H1 (cell line): ENCODE results near the gene STAP2. TPM values are rescaled to one million over a fixed set of nuclear protein-coding genes. Genes with fewer than 3 reads are reported as not detected.
A peak's percentile ranks its signal among the peaks of the same experiment; 100 is the strongest.

Experiments
- CTCF ChIA-PET: fragments of 300-600 bp; sonication (Branson Sonifier 250); formaldehyde crosslinking; loops from one replicate; lab custom pipeline; 2021; ENCODE audit not compliant: partially characterized antibody; lab: Charles Lee
- POLR2A ChIA-PET: fragments of 300-600 bp; sonication (Branson Sonifier 250); formaldehyde crosslinking; loops from one replicate; lab custom pipeline; 2021; ENCODE audit warnings: inconsistent platforms; ENCODE audit not compliant: partially characterized antibody; lab: Charles Lee
- DNase-seq, 2 experiments: peaks; one replicate each; pipeline versions ENCODE4 v3.0.0 to v3.0.0-alpha.2; 2010 to 2022; ENCODE audit warnings: low spot score in 2 of 2, low read depth in 1 of 2, mixed read lengths in 1 of 2
- FAIRE-seq: peaks from 2 replicates; lab custom pipeline; 2011; peaks lifted over from hg19 to GRCh38; lab: Jason Lieb, UNC
- H2AFZ ChIP-seq: 2 replicates; pipeline ENCODE4 v1.8.1; 2012; ENCODE audit warnings: low read length, inconsistent platforms
- H2AK5ac ChIP-seq: 2 replicates; pipeline ENCODE4 v1.6.1; 2013; ENCODE audit warnings: low read depth, low read length
- H2BK120ac ChIP-seq: replicated peaks from 2 replicates; pipeline ENCODE3; 2013; ENCODE audit warnings: low read depth, low read length, inconsistent platforms
- H2BK12ac ChIP-seq: 2 replicates; pipeline ENCODE4 v1.6.1; 2013; ENCODE audit warnings: low read depth, low read length
- H2BK15ac ChIP-seq: 2 replicates; pipeline ENCODE4 v1.6.1; 2013; ENCODE audit warnings: low read length
- H2BK20ac ChIP-seq: 2 replicates; pipeline ENCODE4 v1.6.1; 2013; ENCODE audit warnings: low read length
- H2BK5ac ChIP-seq: 2 replicates; pipeline ENCODE4 v1.6.1; 2013; ENCODE audit warnings: low read depth, low read length
- H3K14ac ChIP-seq: 2 replicates; pipeline ENCODE4 v1.6.1; 2013; ENCODE audit warnings: inconsistent platforms; ENCODE audit not compliant: insufficient read length
- H3K18ac ChIP-seq: 2 replicates; pipeline ENCODE4 v1.6.1; 2013; ENCODE audit warnings: low read length; ENCODE audit errors: extremely low read depth
- H3K23ac ChIP-seq: 2 replicates; pipeline ENCODE4 v1.6.1; 2013; ENCODE audit warnings: inconsistent platforms; ENCODE audit not compliant: insufficient read length
- H3K23me2 ChIP-seq: 2 replicates; pipeline ENCODE4 v1.6.1; 2013; ENCODE audit warnings: low read depth, low read length
- H3K27ac ChIP-seq: 2 replicates; pipeline ENCODE4 v1.6.1; 2011; ENCODE audit warnings: low read depth, low read length, inconsistent platforms
- H3K27me3 ChIP-seq, 4 experiments: replicated peaks in 1 of 4; 1 replicate in 1 of 4; 2 replicates in 3 of 4; pipeline versions ENCODE4 v1.6.1 to v1.8.1; 2011 to 2013; ENCODE audit warnings: low read length in 3 of 4, mild to moderate bottlenecking in 3 of 4, inconsistent platforms in 2 of 4, mixed read lengths in 2 of 4, moderate library complexity in 1 of 4; ENCODE audit not compliant: control insufficient read depth in 3 of 4, insufficient read depth in 3 of 4; ENCODE audit errors: extremely low read depth in 1 of 4
- H3K36me3 ChIP-seq, 4 experiments: 2 replicates each; pipeline versions ENCODE4 v1.6.1 to v1.8.1; 2011 to 2013; ENCODE audit warnings: mild to moderate bottlenecking in 4 of 4, low read length in 3 of 4, moderate library complexity in 2 of 4, control low read depth in 1 of 4, inconsistent platforms in 1 of 4; ENCODE audit not compliant: insufficient read depth in 4 of 4, control insufficient read depth in 2 of 4
- H3K4ac ChIP-seq: replicated peaks from 2 replicates; pipeline ENCODE3; 2013; ENCODE audit warnings: low read length, low read depth, mixed read lengths, inconsistent platforms; ENCODE audit not compliant: insufficient read length
- H3K4me1 ChIP-seq, 4 experiments: replicated peaks in 1 of 4; 1 replicate in 1 of 4; 2 replicates in 3 of 4; pipeline versions ENCODE4 v1.6.1 to v1.8.1; 2011 to 2013; ENCODE audit warnings: low read length in 3 of 4, inconsistent platforms in 2 of 4, mixed read lengths in 1 of 4; ENCODE audit not compliant: insufficient read depth in 4 of 4, control insufficient read depth in 3 of 4
- H3K4me2 ChIP-seq, 2 experiments: 2 replicates each; pipeline versions ENCODE4 v1.6.1 to v1.8.1; 2011 to 2013; ENCODE audit warnings: low read depth in 2 of 2, low read length in 2 of 2, control low read depth in 1 of 2, inconsistent platforms in 1 of 2, mild to moderate bottlenecking in 1 of 2; ENCODE audit not compliant: insufficient read depth in 1 of 2
- H3K4me3 ChIP-seq, 4 experiments: fragments of 200-600, 300-600 bp in 1 of 4; sonication (generic), shearing (Covaris generic), sonication (Bioruptor Twin) in 1 of 4; 2 replicates each; pipeline versions ENCODE4 v1.5.1 to v1.8.1; 2011 to 2016; ENCODE audit warnings: low read length in 4 of 4, low read depth in 3 of 4, control low read depth in 2 of 4, inconsistent platforms in 2 of 4, mild to moderate bottlenecking in 2 of 4, mixed read lengths in 1 of 4, moderate library complexity in 1 of 4; ENCODE audit not compliant: insufficient read depth in 2 of 4; ENCODE audit errors: extremely low read depth in 1 of 4
- H3K56ac ChIP-seq: replicated peaks from 2 replicates; pipeline ENCODE3; 2013; ENCODE audit warnings: low read depth, mild to moderate bottlenecking, mixed read lengths, low read length, inconsistent platforms; ENCODE audit not compliant: insufficient read length
- H3K79me1 ChIP-seq: 2 replicates; pipeline ENCODE4 v1.6.1; 2013; ENCODE audit warnings: low read depth, low read length, control low read depth
- H3K79me2 ChIP-seq, 2 experiments: 2 replicates each; pipeline versions ENCODE4 v1.6.1 to v1.8.1; 2012 to 2013; ENCODE audit warnings: low read length in 2 of 2, mild to moderate bottlenecking in 2 of 2, inconsistent platforms in 1 of 2; ENCODE audit not compliant: insufficient read depth in 2 of 2, control insufficient read depth in 1 of 2
- H3K9ac ChIP-seq, 4 experiments: replicated peaks in 1 of 4; 1 replicate in 1 of 4; 2 replicates in 3 of 4; pipeline versions ENCODE4 v1.6.1 to v1.8.1; 2011 to 2013; ENCODE audit warnings: low read depth in 3 of 4, low read length in 3 of 4, control low read depth in 2 of 4, mild to moderate bottlenecking in 2 of 4, moderate library complexity in 2 of 4, inconsistent platforms in 1 of 4; ENCODE audit errors: extremely low read depth in 1 of 4
- H3K9me3 ChIP-seq, 2 experiments: 2 replicates each; pipeline versions ENCODE4 v1.6.1 to v1.8.1; 2012 to 2013; ENCODE audit warnings: mild to moderate bottlenecking in 2 of 2, moderate library complexity in 2 of 2, control low read depth in 1 of 2, inconsistent platforms in 1 of 2, low read depth in 1 of 2, low read length in 1 of 2, mixed read lengths in 1 of 2; ENCODE audit not compliant: insufficient read depth in 2 of 2
- H4K20me1 ChIP-seq, 2 experiments: replicated peaks in 1 of 2; 2 replicates each; pipeline versions ENCODE3 to v1.8.1; 2011 to 2013; ENCODE audit warnings: inconsistent platforms in 2 of 2, low read length in 2 of 2, mild to moderate bottlenecking in 1 of 2; ENCODE audit not compliant: insufficient read depth in 2 of 2, control insufficient read depth in 1 of 2
- H4K5ac ChIP-seq: 2 replicates; pipeline ENCODE4 v1.6.1; 2013; ENCODE audit warnings: low read length, low read depth, mixed read lengths, inconsistent platforms; ENCODE audit not compliant: insufficient read length
- H4K8ac ChIP-seq: 2 replicates; pipeline ENCODE4 v1.8.0; 2013; ENCODE audit warnings: mild to moderate bottlenecking, moderate library complexity, low read length, inconsistent platforms; ENCODE audit not compliant: insufficient read depth; ENCODE audit errors: extremely low read depth
- H4K91ac ChIP-seq: replicated peaks from 2 replicates; pipeline ENCODE3; 2013; ENCODE audit warnings: low read length, mixed read lengths, inconsistent platforms; ENCODE audit not compliant: insufficient read length
- ASH2L ChIP-seq: fragments of 200-600, 300-600 bp; sonication (generic); IDR thresholded peaks from one replicate; pipeline ENCODE4 v1.7.1; 2017; ENCODE audit warnings: low read length
- BRCA1 ChIP-seq: IDR thresholded peaks from 2 replicates; pipeline ENCODE4 v1.6.1; 2012; ENCODE audit warnings: low read depth, low read length, improper control_type of control experiment
- CHD2 ChIP-seq: IDR thresholded peaks from 2 replicates; pipeline ENCODE4 v1.6.1; 2012; ENCODE audit warnings: low read length, improper control_type of control experiment
- SP1 ChIP-seq: IDR thresholded peaks from 2 replicates; pipeline ENCODE4 v1.6.1; 2011; ENCODE audit warnings: low read depth, low read length
- SP2 ChIP-seq: IDR thresholded peaks from 2 replicates; pipeline ENCODE4 v1.6.1; 2012; ENCODE audit warnings: mild to moderate bottlenecking, low read length, inconsistent platforms
- SP4 ChIP-seq: IDR thresholded peaks from 2 replicates; pipeline ENCODE4 v1.6.1; 2012; ENCODE audit warnings: low read length, inconsistent platforms
- WGBS, 2 experiments: shearing (Covaris generic) in 1 of 2; methylation state at CpG; one replicate each; pipeline versions ENCODE4 v1.1.6 to v1.1.7; 2013 to 2015; ENCODE audit warnings: low lambda C conversion rate in 2 of 2, mixed read lengths in 2 of 2, inconsistent platforms in 1 of 2, low coverage in 1 of 2, missing lambda C conversion rate in 1 of 2; ENCODE audit not compliant: insufficient replicate concordance in 2 of 2, insufficient coverage in 1 of 2, insufficient read length in 1 of 2; ENCODE audit errors: extremely low coverage in 1 of 2, missing lambda C conversion rate in 1 of 2; 5-methylcytosine and 5-hydroxymethylcytosine counted together
- polyA plus RNA-seq, 7 experiments: library from polyadenylated mRNA; depleted of rRNA in 3 of 7; stranded (reverse) in 5 of 7; unstranded in 2 of 7; fragments of >200 nt in 5 of 7; fragments of 200-250 nt in 2 of 7; gene quantifications; 1 replicate in 5 of 7; 2 replicates in 1 of 7; 4 replicates in 1 of 7; pipeline versions ENCODE4 v1.2.1 to v1.2.3, GENCODE V29; 2011 to 2013; ENCODE audit warnings: missing spikeins in 2 of 7, mixed read lengths in 2 of 7
- total RNA-seq: library from RNA; stranded (reverse); fragmentation: NEBNext Ultra II Directional; extraction: Animal tissue kit (Norgen Biotek cat#: 25700); gene quantifications from 2 replicates; pipeline ENCODE4 v1.2.1, GENCODE V29; 2021

The STAP2 gene
- total and polyA plus RNA-seq, 2 of the 8 experiments (the other 6 are each of a cell fraction or from before 2014, with no cell fraction given): 15.3 to 37.3 TPM

GRCh38 chr19:4284176-4284958, 54.3 kb downstream of the STAP2 start:
- H3K4ac ChIP-seq: no peak overlapping the region
- H3K18ac ChIP-seq: 0 out of 2 replicates have a peak overlapping the region, but pooled peaks have one; percentile 9
- POLR2A ChIA-PET: interaction anchor here (0.6 to 1.9 kb wide), 8 partner anchors 10 to 551 kb away, joined by 3 to 9 read pairs (median 3); partner anchors contain the start of gene MPND
- no peaks in the 10 kb centered on the region for H3K36me3 ChIP-seq
- H2AFZ ChIP-seq: peak overlapping the region; percentile 25; the same call in 1 of the 2 replicates
- H3K79me2 ChIP-seq: no peaks in the 10 kb centered on the region
- no peak overlapping the region for H3K56ac ChIP-seq
- H2BK12ac ChIP-seq: no peak overlapping the region
- peak overlapping the region; percentile 52 to 59 for H3K4me2 ChIP-seq
- H2BK120ac ChIP-seq: no peak overlapping the region
- DNase-seq (peak; percentile 71 to 89), FAIRE-seq (peak; percentile 93)
- H3K9me3 ChIP-seq: no peaks in the 10 kb centered on the region
- no peaks in the 10 kb centered on the region for H4K20me1 ChIP-seq
- H2BK5ac ChIP-seq: no peak overlapping the region
- no peak overlapping the region for H3K14ac ChIP-seq
- no peak overlapping the region for H2BK20ac ChIP-seq
- no peak overlapping the region for H2AK5ac ChIP-seq
- peaks cover 5% of the 10 kb centered on the region; the same call in 1 of the 2 replicates for H3K23me2 ChIP-seq
- no peak overlapping the region; a peak in 1 of 7 replicates for H3K9ac ChIP-seq
- H3K23ac ChIP-seq: no peak overlapping the region
- no peak overlapping the region for H2BK15ac ChIP-seq
- peak overlapping the region; percentile 7 to 46 (median 16); a peak in 5 of 8 replicates for H3K4me3 ChIP-seq
- H3K79me1 ChIP-seq: no peaks in the 10 kb centered on the region
- no peak overlapping the region for H4K5ac ChIP-seq
- peak; percentile 71 for TF ChIP-seq CHD2
- peak; percentile 86; the same call in 1 of the 2 replicates for TF ChIP-seq SP4
- TF ChIP-seq SP1: peak; percentile 95
- peak; percentile 35; the same call in 1 of the 2 replicates for TF ChIP-seq SP2
- no peak for TF ChIP-seq BRCA1
- no peak for TF ChIP-seq ASH2L
- peaks cover 9 to 27% (median 23%) of the 10 kb centered on the region in 4 experiments for H3K27me3 ChIP-seq
- H4K8ac ChIP-seq: no peak overlapping the region
- CTCF ChIA-PET: interaction anchor here (1.2 to 2.3 kb wide), 2 partner anchors 16 to 68 kb away, joined by 3 to 25 read pairs; no protein-coding TSS in a partner anchor
- H3K4me1 ChIP-seq: peaks cover 0 to 4% (median 1%) of the 10 kb centered on the region in 4 experiments; a peak in 4 of 7 replicates
- H3K27ac ChIP-seq: no peak overlapping the region
- WGBS, 2 experiments: 53% methylated on average over 20 of the region's 20 CpGs; no CpG with 5 or more reads in 1 of the 2 experiments
- H4K91ac ChIP-seq: no peak overlapping the region
